Ascending aorta (tissue), 2 donors: ENCODE data around the gene MAML3. TPM values are rescaled to one million over a fixed set of nuclear protein-coding genes. Genes with fewer than 3 reads are reported as not detected.

ENCODE experiments used
- DNase-seq, 2 donors: peaks; one replicate each; pipeline ENCODE4 v3.0.0-alpha.2; 2019; ENCODE audit warnings: low spot score in 2 of 2
- H3K27ac ChIP-seq, 2 donors: fragments of 200-600 bp; sonication (generic); one replicate each; pipeline ENCODE4 v1.5.1; 2016 to 2017; ENCODE audit warnings: mild to moderate bottlenecking in 1 of 2
- H3K27me3 ChIP-seq: fragments of 200-600 bp; sonication (generic); one replicate; pipeline ENCODE4 v1.5.1; 2017
- H3K36me3 ChIP-seq, 2 donors: fragments of 200-600 bp; sonication (generic); one replicate each; pipeline ENCODE4 v1.5.1; 2016
- H3K4me1 ChIP-seq, 2 donors: fragments of 200-600 bp; sonication (generic); one replicate each; pipeline ENCODE4 v1.5.1; 2016 to 2017; ENCODE audit warnings: mild to moderate bottlenecking in 1 of 2
- H3K4me3 ChIP-seq, 2 donors: fragments of 200-600 bp; sonication (generic); one replicate each; pipeline ENCODE4 v1.5.1; 2016 to 2017; ENCODE audit warnings: mild to moderate bottlenecking in 1 of 2
- H3K9me3 ChIP-seq, 2 donors: fragments of 200-600 bp; sonication (generic); one replicate each; pipeline ENCODE4 v1.5.1; 2016
- CTCF ChIP-seq, 3 experiments: fragments of 200-600 bp in 2 of 3; fragments of 450-650 bp in 1 of 3; sonication (generic) in 2 of 3; IDR thresholded peaks; one replicate each; pipeline ENCODE4 v1.5.1; 2016 to 2019; ENCODE audit warnings: antibody characterized with exemption in 3 of 3, mild to moderate bottlenecking in 1 of 3, moderate library complexity in 1 of 3
- intact Hi-C: fragments of 100-400 bp; cut with DNase I; formaldehyde crosslinking; loops from one replicate; pipeline ENCODE4 v1.15.1; 2023
- total RNA-seq: library from RNA; depleted of rRNA; stranded (reverse); fragments of >200 nt; gene quantifications from one replicate; pipeline ENCODE4 v1.1.0, GENCODE V29; 2016

The MAML3 gene
- total RNA-seq = 4.7 TPM

GRCh38 chr4:140153718-140154571, at the start of gene MAML3:
MAML3 (minus strand) TSS chr4:140154184; CDS start chr4:140153327, 857 bp downstream.
- intact Hi-C loops = loop anchor here (1.0 to 10.0 kb wide), 8 partner anchors 67 to 1139 kb away; partner anchors contain the start of genes ELF2, MGST2, NOCT and RAB33B
- no peak for TF ChIP-seq CTCF (IDR thresholded peaks at IDR 0.05)
- Histone ChIP-seq H3K9me3 (no peaks in the 10 kb centered on the region), H3K4me1 (peaks cover 0 to 4% of the 10 kb centered on the region in 2 donors), H3K27ac (peak within 1 kb of the TSS; percentile 94 to 97), H3K36me3 (no peaks in the 10 kb centered on the region), H3K4me3 (peak within 1 kb of the TSS; percentile 79 to 91), H3K27me3 (no peaks in the 10 kb centered on the region)
- DNase-seq = peak; percentile 66 to 96

GRCh38 chr4:140198942-140199341, 45.0 kb upstream of the MAML3 start:
- no peak for DNase-seq
- no peak overlapping the region for H3K27ac ChIP-seq
- no peak overlapping the region for H3K4me3 ChIP-seq
- H3K9me3 ChIP-seq = no peaks in the 10 kb centered on the region
- TF ChIP-seq CTCF (IDR thresholded peaks at IDR 0.05) = no peak
- no peaks in the 10 kb centered on the region for H3K36me3 ChIP-seq
- intact Hi-C loops = no loop called here
- no peaks in the 10 kb centered on the region for H3K27me3 ChIP-seq
- no peaks in the 10 kb centered on the region for H3K4me1 ChIP-seq

GRCh38 chr4:140195806-140196205, 41.8 kb upstream of the MAML3 start:
- H3K4me3 ChIP-seq = no peak overlapping the region
- no peak for TF ChIP-seq CTCF (IDR thresholded peaks at IDR 0.05)
- no peak overlapping the region for H3K27ac ChIP-seq
- H3K9me3 ChIP-seq = no peaks in the 10 kb centered on the region
- intact Hi-C loops = no loop called here
- DNase-seq = no peak
- H3K4me1 ChIP-seq = no peaks in the 10 kb centered on the region
- no peaks in the 10 kb centered on the region for H3K27me3 ChIP-seq
- H3K36me3 ChIP-seq = no peaks in the 10 kb centered on the region

- Histone ChIP-seq H3K9me3 (no peaks in the 10 kb centered on the region), H3K36me3 (no peaks in the 10 kb centered on the region), H3K4me3 (no peak overlapping the region), H3K4me1 (no peaks in the 10 kb centered on the region), H3K27ac (no peak overlapping the region), H3K27me3 (no peaks in the 10 kb centered on the region)
- intact Hi-C loops = no loop called here
- DNase-seq = no peak
- no peak for TF ChIP-seq CTCF (IDR thresholded peaks at IDR 0.05)
These were observed 35.8 kb upstream of the MAML3 start for GRCh38 chr4:140189805-140190204.

GRCh38 chr4:140188975-140189374, 35.0 kb upstream of the MAML3 start:
- no peaks in the 10 kb centered on the region for H3K27me3 ChIP-seq
- H3K36me3 ChIP-seq = no peaks in the 10 kb centered on the region
- no peak overlapping the region for H3K4me3 ChIP-seq
- intact Hi-C loops = no loop called here
- H3K4me1 ChIP-seq = no peaks in the 10 kb centered on the region
- DNase-seq = no peak
- no peaks in the 10 kb centered on the region for H3K9me3 ChIP-seq
- no peak overlapping the region for H3K27ac ChIP-seq
- TF ChIP-seq CTCF (IDR thresholded peaks at IDR 0.05) = no peak
